PC-9 (cell line): ENCODE data around the gene FLRT3.

ENCODE experiments used
- CTCF ChIP-seq: fragments of 200-600 bp; sonication (generic); conservative IDR thresholded peaks from 2 replicates; pipeline ENCODE4 v1.6.1; 2017; ENCODE audit warnings: mixed run types, antibody characterized with exemption, mild to moderate bottlenecking, moderate library complexity
- EZH2 ChIP-seq: fragments of 200-600 bp; sonication (generic); IDR thresholded peaks from 2 replicates; pipeline ENCODE4 v1.8.0; 2017; ENCODE audit warnings: antibody characterized with exemption, low read depth

GRCh38 chr20:14378326-14378725 lies 40.9 kb upstream of the FLRT3 start:
- no peak for TF ChIP-seq CTCF
- no peak for TF ChIP-seq EZH2
